ENCODE results near the gene MRPL12.
"Not testable (repeated sequence)": the region's sequence is repeated elsewhere in the genome, so short reads cannot be mapped to it uniquely, and the experiment has no call there.

Gene MRPL12

DNA sequence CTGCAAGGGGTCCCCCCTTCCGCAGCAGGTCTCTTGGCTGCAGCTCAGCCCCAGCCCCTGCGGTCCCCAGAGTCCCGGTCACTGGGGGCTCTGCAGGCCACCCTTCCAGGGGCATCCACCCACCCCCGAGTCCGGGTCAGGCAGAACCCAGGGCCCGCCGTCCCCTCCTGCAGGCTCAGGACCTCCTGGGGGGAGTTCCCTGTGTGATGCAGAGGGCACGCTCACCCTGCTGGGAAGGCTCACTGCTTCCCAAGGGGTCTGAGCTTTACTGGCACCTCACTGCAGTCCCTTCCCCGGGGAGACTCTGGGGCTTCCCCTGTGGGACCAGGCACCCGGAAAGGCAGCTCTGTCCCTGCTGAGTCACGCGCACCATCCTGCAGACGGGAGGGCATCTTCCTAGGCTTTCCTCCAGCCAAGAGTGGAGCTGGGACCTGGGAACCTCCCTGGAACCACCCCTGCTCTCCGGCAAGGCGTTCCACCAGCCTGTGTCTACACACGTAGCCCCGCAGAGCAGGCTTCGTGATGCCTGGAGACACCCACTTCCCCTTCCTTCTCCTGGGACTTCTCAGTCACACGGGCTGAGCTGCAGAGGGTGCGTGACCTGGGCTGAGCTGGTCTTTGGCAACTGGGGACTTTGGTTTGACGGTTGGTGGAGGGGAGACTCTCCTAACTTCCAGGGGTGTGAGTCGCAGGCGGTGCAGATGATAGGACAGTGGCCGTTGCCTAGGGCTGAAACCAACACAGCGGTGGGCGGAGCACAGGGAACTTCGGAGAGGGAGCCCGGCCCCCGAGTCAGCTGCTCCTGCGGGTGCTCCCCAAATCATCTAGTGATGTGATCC, 32.3 kb downstream of the MRPL12 start:
- TF ChIP-seq CTCF (IDR thresholded peaks at IDR 0.05; ENCODE audit: control insufficient read depth, extremely low read depth, insufficient read depth) = no peak
- no peak overlapping the region for H3K4me3 ChIP-seq (ENCODE audit: low read depth, low read length)
- no peak for DNase-seq (ENCODE audit: low read depth)

GRCh38 chr17:81737947-81738800, 35.0 kb downstream of the MRPL12 start:
- no peak overlapping the region for H3K4me3 ChIP-seq (ENCODE audit: low read depth, low read length)
- no peak for TF ChIP-seq CTCF (IDR thresholded peaks at IDR 0.05; ENCODE audit: control insufficient read depth, extremely low read depth, insufficient read depth)
- DNase-seq (ENCODE audit: low read depth) = no peak

- H3K4me3 ChIP-seq (ENCODE audit: low read depth, low read length) = no peak overlapping the region
- no peak for DNase-seq (ENCODE audit: low read depth)
- TF ChIP-seq CTCF (IDR thresholded peaks at IDR 0.05; ENCODE audit: control insufficient read depth, extremely low read depth, insufficient read depth) = no peak
Measured at GRCh38 chr17:81738801-81739393, 35.7 kb downstream of the MRPL12 start.

GRCh38 chr17:81739593-81739992, 36.4 kb downstream of the MRPL12 start:
- not testable (repeated sequence) for H3K4me3 ChIP-seq (ENCODE audit: low read depth, low read length); DNase-seq (ENCODE audit: low read depth)

GRCh38 chr17:81740395-81740961, 37.3 kb downstream of the MRPL12 start:
- no peak overlapping the region for H3K4me3 ChIP-seq (ENCODE audit: low read depth, low read length)
- TF ChIP-seq CTCF (IDR thresholded peaks at IDR 0.05; ENCODE audit: control insufficient read depth, extremely low read depth, insufficient read depth) = no peak
- no peak for DNase-seq (ENCODE audit: low read depth)

GRCh38 chr17:81741049-81741593, 38.0 kb downstream of the MRPL12 start:
- no peak for TF ChIP-seq CTCF (IDR thresholded peaks at IDR 0.05; ENCODE audit: control insufficient read depth, extremely low read depth, insufficient read depth)
- H3K4me3 ChIP-seq (ENCODE audit: low read depth, low read length) = no peak overlapping the region
- DNase-seq (ENCODE audit: low read depth) = no peak

Measured in LNCaP clone FGC (cell line).